T-helper 17 cell (primary cell): Measurements from ENCODE around the gene KIF17. TPM values are rescaled to one million over a fixed set of nuclear protein-coding genes. Genes with fewer than 3 reads are reported as not detected.

Source experiments
- ATAC-seq: fragments of 150-1000 bp; cut with Tn5 transposase; 2 replicates; pipeline ENCODE4 v1.10.0; 2021; ENCODE audit warnings: mild to moderate bottlenecking, moderate library complexity
- DNase-seq, 3 donors: peaks; one replicate each; pipeline versions ENCODE4 v3.0.0 to v3.0.0-alpha.2; 2020 to 2021
- H3K9me3 ChIP-seq: one replicate; pipeline ENCODE4 v1.7.0; 2013; ENCODE audit warnings: low read length, mild to moderate bottlenecking; ENCODE audit not compliant: control insufficient read depth, poor library complexity, severe bottlenecking
- H3K27ac Mint-ChIP-seq: one replicate; pipeline ENCODE4 v1.8.0; 2022; ENCODE audit warnings: mild to moderate bottlenecking, moderate library complexity, mixed read lengths
- H3K27me3 Mint-ChIP-seq: one replicate; pipeline ENCODE4 v1.8.0; 2022; ENCODE audit warnings: mixed read lengths
- H3K36me3 Mint-ChIP-seq: one replicate; pipeline ENCODE4 v1.8.0; 2022; ENCODE audit warnings: low read depth, mixed read lengths
- H3K4me1 Mint-ChIP-seq: one replicate; pipeline ENCODE4 v1.8.0; 2022; ENCODE audit warnings: mild to moderate bottlenecking, mixed read lengths
- H3K4me3 Mint-ChIP-seq: one replicate; pipeline ENCODE4 v1.8.0; 2022; ENCODE audit warnings: mild to moderate bottlenecking, moderate library complexity, mixed read lengths
- total RNA-seq, 4 donors: library from RNA in 2 of 4; stranded (reverse) in 2 of 4; gene quantifications; one replicate each; pipeline ENCODE4 v1.2.3 and lab custom pipeline; 2022 to 2026

KIF17 gene
- total RNA-seq, 2 donors from 2014 or later: 0.42 TPM; not detected in 1

GRCh38 chr1:20663969-20664715, 53.7 kb downstream of the KIF17 start:
- no peaks in the 10 kb centered on the region for H3K9me3 ChIP-seq
- DNase-seq: no peak
- Mint-ChIP-seq H3K36me3 (peaks cover 3% of the 10 kb centered on the region), H3K27ac (no peak overlapping the region), H3K4me3 (no peak overlapping the region), H3K4me1 (peaks cover 32% of the 10 kb centered on the region), H3K27me3 (no peaks in the 10 kb centered on the region)
- no peak for ATAC-seq

- H3K27ac Mint-ChIP-seq: no peak overlapping the region
- no peaks in the 10 kb centered on the region for H3K9me3 ChIP-seq
- peaks cover 33% of the 10 kb centered on the region for H3K4me1 Mint-ChIP-seq
- ATAC-seq: no peak
- H3K4me3 Mint-ChIP-seq: peak overlapping the region; percentile 43
- H3K27me3 Mint-ChIP-seq: no peaks in the 10 kb centered on the region
- H3K36me3 Mint-ChIP-seq: peaks cover 3% of the 10 kb centered on the region
- DNase-seq: no peak
Measured at GRCh38 chr1:20663365-20663764, 54.4 kb downstream of the KIF17 start.

- H3K36me3 Mint-ChIP-seq: peaks cover 3% of the 10 kb centered on the region
Measured at GRCh38 chr1:20662110-20662475, 55.7 kb downstream of the KIF17 start.

GRCh38 chr1:20661207-20662109, 56.3 kb downstream of the KIF17 start, which contains the start of gene DDOST:
Gene DDOST (minus strand): TSS chr1:20661369. CDS start chr1:20661350, 19 bp downstream.
- Mint-ChIP-seq H3K4me1 (peaks cover 37% of the 10 kb centered on the region), H3K4me3 (peak within 1 kb of the TSS; percentile 96), H3K27ac (peak within 1 kb of the TSS; percentile 99), H3K27me3 (no peaks in the 10 kb centered on the region), H3K36me3 (peaks cover 3% of the 10 kb centered on the region)
- H3K9me3 ChIP-seq: no peaks in the 10 kb centered on the region
- ATAC-seq (peak; percentile 96), DNase-seq (peak; percentile 86 to 90 (median 87))

More at GRCh38 chr1:20662110-20662475, 55.7 kb downstream of the KIF17 start:
- DNase-seq (no peak), ATAC-seq (no peak)
- peak overlapping the region; percentile 99 for H3K27ac Mint-ChIP-seq
- H3K4me3 Mint-ChIP-seq: peak overlapping the region; percentile 96
- H3K4me1 Mint-ChIP-seq: peaks cover 35% of the 10 kb centered on the region
- no peaks in the 10 kb centered on the region for H3K9me3 ChIP-seq
- no peaks in the 10 kb centered on the region for H3K27me3 Mint-ChIP-seq

GRCh38 chr1:20660847-20661206, 57.0 kb downstream of the KIF17 start:
- Mint-ChIP-seq H3K4me3 (peak overlapping the region; percentile 96), H3K27ac (peak overlapping the region; percentile 99), H3K36me3 (peaks cover 3% of the 10 kb centered on the region), H3K4me1 (peaks cover 39% of the 10 kb centered on the region), H3K27me3 (no peaks in the 10 kb centered on the region)
- ATAC-seq: peak; percentile 4
- H3K9me3 ChIP-seq: no peaks in the 10 kb centered on the region
- DNase-seq: no peak

- Mint-ChIP-seq H3K27ac (peak overlapping the region; percentile 99), H3K4me3 (peak overlapping the region; percentile 96), H3K4me1 (peaks cover 39% of the 10 kb centered on the region), H3K27me3 (no peaks in the 10 kb centered on the region), H3K36me3 (peaks cover 3% of the 10 kb centered on the region)
- DNase-seq: no peak
- no peaks in the 10 kb centered on the region for H3K9me3 ChIP-seq
- no peak for ATAC-seq
Measured at GRCh38 chr1:20660363-20660762, 57.4 kb downstream of the KIF17 start.

- H3K4me3 Mint-ChIP-seq: no peak overlapping the region
- H3K9me3 ChIP-seq: no peaks in the 10 kb centered on the region
- H3K27me3 Mint-ChIP-seq: no peaks in the 10 kb centered on the region
- H3K36me3 Mint-ChIP-seq: peaks cover 3% of the 10 kb centered on the region
- no peak for ATAC-seq
- H3K27ac Mint-ChIP-seq: peak overlapping the region; percentile 99
- no peak for DNase-seq
- H3K4me1 Mint-ChIP-seq: peaks cover 39% of the 10 kb centered on the region
Measured at GRCh38 chr1:20658166-20658915, 59.5 kb downstream of the KIF17 start.

GRCh38 chr1:20657024-20657423, 60.8 kb downstream of the KIF17 start:
- no peaks in the 10 kb centered on the region for H3K9me3 ChIP-seq
- H3K27me3 Mint-ChIP-seq: no peaks in the 10 kb centered on the region
- peaks cover 6% of the 10 kb centered on the region for H3K36me3 Mint-ChIP-seq
- DNase-seq: no peak
- peak overlapping the region; percentile 57 for H3K4me3 Mint-ChIP-seq
- no peak for ATAC-seq
- H3K4me1 Mint-ChIP-seq: peaks cover 32% of the 10 kb centered on the region
- H3K27ac Mint-ChIP-seq: peak overlapping the region; percentile 99

GRCh38 chr1:20654104-20654690, 63.6 kb downstream of the KIF17 start:
- Mint-ChIP-seq H3K27me3 (no peaks in the 10 kb centered on the region), H3K4me3 (no peak overlapping the region), H3K36me3 (peaks cover 10% of the 10 kb centered on the region), H3K4me1 (peaks cover 11% of the 10 kb centered on the region), H3K27ac (peak overlapping the region; percentile 65)
- no peaks in the 10 kb centered on the region for H3K9me3 ChIP-seq
- ATAC-seq: no peak
- no peak for DNase-seq

- H3K27me3 Mint-ChIP-seq: no peaks in the 10 kb centered on the region
- H3K4me1 Mint-ChIP-seq: peaks cover 9% of the 10 kb centered on the region
- no peak overlapping the region for H3K27ac Mint-ChIP-seq
- no peak for DNase-seq
- peaks cover 10% of the 10 kb centered on the region for H3K36me3 Mint-ChIP-seq
- no peaks in the 10 kb centered on the region for H3K9me3 ChIP-seq
- ATAC-seq: no peak
- H3K4me3 Mint-ChIP-seq: no peak overlapping the region
Measured at GRCh38 chr1:20652300-20652699, 65.5 kb downstream of the KIF17 start.

GRCh38 chr1:20648946-20649345, 68.9 kb downstream of the KIF17 start:
- DNase-seq (no peak), ATAC-seq (no peak)
- H3K4me1 Mint-ChIP-seq: no peaks in the 10 kb centered on the region
- H3K36me3 Mint-ChIP-seq: peaks cover 11% of the 10 kb centered on the region
- no peak overlapping the region for H3K4me3 Mint-ChIP-seq
- H3K27me3 Mint-ChIP-seq: no peaks in the 10 kb centered on the region
- H3K27ac Mint-ChIP-seq: peak overlapping the region; percentile 57
- no peaks in the 10 kb centered on the region for H3K9me3 ChIP-seq

- DNase-seq (no peak), ATAC-seq (no peak)
- no peaks in the 10 kb centered on the region for H3K9me3 ChIP-seq
- no peak overlapping the region for H3K27ac Mint-ChIP-seq
- peaks cover 12% of the 10 kb centered on the region for H3K36me3 Mint-ChIP-seq
- H3K27me3 Mint-ChIP-seq: no peaks in the 10 kb centered on the region
- no peaks in the 10 kb centered on the region for H3K4me1 Mint-ChIP-seq
- H3K4me3 Mint-ChIP-seq: no peak overlapping the region
Measured at GRCh38 chr1:20648438-20648837, 69.4 kb downstream of the KIF17 start.
